ENCODE data around the gene AXDND1. TPM values are rescaled to one million over a fixed set of nuclear protein-coding genes. Genes with fewer than 3 reads are reported as not detected.

The AXDND1 gene
- total RNA-seq, 4 donors from 2014 or later, result 0.39 TPM; not detected in 3

DNA sequence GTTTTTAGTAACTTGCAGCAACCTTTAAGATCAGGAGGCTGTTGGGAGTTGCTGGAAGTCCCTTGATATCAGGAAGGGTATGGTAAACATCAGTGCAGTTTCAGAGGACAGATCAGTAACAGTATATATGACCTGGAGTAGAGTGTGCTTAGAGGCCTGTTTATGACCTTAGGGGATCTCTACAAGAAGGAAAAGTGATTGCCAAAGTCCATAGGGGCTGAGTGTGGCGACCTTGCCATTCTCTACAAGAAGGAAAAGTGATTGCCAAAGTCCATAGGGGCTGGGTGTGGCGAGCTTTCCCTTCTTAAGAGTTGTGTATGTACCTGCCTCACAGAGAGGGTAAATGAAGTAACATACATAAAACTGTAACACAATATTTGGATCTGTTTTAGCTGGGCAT lies 28.5 kb upstream of the AXDND1 start:
- H3K4me3 ChIP-seq (ENCODE audit: low read depth, poor library complexity, severe bottlenecking), result no peak overlapping the region
- TF ChIP-seq, protein P1, sequence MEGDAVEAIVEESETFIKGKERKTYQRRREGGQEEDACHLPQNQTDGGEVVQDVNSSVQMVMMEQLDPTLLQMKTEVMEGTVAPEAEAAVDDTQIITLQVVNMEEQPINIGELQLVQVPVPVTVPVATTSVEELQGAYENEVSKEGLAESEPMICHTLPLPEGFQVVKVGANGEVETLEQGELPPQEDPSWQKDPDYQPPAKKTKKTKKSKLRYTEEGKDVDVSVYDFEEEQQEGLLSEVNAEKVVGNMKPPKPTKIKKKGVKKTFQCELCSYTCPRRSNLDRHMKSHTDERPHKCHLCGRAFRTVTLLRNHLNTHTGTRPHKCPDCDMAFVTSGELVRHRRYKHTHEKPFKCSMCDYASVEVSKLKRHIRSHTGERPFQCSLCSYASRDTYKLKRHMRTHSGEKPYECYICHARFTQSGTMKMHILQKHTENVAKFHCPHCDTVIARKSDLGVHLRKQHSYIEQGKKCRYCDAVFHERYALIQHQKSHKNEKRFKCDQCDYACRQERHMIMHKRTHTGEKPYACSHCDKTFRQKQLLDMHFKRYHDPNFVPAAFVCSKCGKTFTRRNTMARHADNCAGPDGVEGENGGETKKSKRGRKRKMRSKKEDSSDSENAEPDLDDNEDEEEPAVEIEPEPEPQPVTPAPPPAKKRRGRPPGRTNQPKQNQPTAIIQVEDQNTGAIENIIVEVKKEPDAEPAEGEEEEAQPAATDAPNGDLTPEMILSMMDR (IDR thresholded peaks at IDR 0.05), result no peak
- TF ChIP-seq POLR2A (IDR thresholded peaks at IDR 0.05), result no peak
- WGBS, 2 donors, result 89 to 97% methylated on average over 2 of the region's 2 CpGs
- no peak for DNase-seq (ENCODE audit: low spot score in 2 of 2)
- intact Hi-C loops (cut with DNase I; ENCODE audit: low total_unique reads), result no loop called here

DNA sequence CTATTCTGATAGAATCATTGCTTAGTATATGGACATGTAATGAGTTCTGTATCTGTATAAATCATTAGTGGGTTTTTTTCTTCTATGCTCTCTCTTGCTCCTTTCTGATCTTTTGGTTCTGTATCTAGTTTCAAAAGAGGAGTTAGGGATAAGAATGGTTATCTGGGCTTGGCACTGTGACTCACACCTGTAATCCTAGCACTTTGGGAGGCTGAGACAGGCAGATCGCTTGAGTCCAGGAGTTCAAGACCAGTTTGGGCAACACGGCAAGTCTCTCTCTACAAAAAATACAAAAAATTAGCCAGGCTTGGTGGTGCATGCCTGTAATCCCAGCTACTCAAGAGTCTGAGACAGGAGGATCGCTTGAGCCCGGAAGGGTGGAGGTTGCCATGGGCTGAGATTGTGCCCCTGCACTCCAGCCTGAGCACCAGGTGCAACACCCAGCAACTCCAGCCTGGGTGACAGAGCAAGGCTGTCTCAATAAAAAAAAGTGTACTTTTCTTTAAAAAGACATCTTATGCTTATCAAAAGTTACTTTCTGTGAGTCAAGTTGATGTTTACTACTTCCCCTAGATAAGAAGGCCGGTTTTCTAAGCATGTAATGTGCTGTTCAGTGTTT lies 27.7 kb upstream of the AXDND1 start:
- intact Hi-C loops (cut with DNase I; ENCODE audit: low total_unique reads), result no loop called here
- DNase-seq (ENCODE audit: low spot score in 2 of 2), result no peak
- 92 to 93% methylated on average over 5 of the region's 5 CpGs for WGBS, 2 donors
- TF ChIP-seq POLR2A (IDR thresholded peaks at IDR 0.05), result no peak
- TF ChIP-seq, protein P1 (IDR thresholded peaks at IDR 0.05), result no peak
- H3K4me3 ChIP-seq (ENCODE audit: low read depth, poor library complexity, severe bottlenecking), result no peak overlapping the region

DNA sequence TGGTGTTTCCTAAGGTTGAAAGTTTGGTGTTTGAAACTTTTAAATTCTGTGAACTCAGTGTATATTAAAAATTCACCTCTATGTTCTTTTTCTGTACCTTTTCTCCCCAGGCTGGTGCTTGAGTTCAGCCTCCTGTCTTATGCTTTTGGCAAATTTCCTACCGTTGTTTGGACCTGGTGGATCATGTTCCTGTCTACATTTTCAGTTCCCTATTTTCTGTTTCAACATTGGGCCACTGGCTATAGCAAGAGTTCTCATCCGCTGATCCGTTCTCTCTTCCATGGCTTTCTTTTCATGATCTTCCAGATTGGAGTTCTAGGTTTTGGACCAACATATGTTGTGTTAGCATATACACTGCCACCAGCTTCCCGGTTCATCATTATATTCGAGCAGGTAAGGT lies 24.9 kb upstream of the AXDND1 start:
- intact Hi-C loops (cut with DNase I; ENCODE audit: low total_unique reads), result no loop called here
- TF ChIP-seq, protein P1 (IDR thresholded peaks at IDR 0.05), result no peak
- no peak for TF ChIP-seq POLR2A (IDR thresholded peaks at IDR 0.05)
- DNase-seq (ENCODE audit: low spot score in 2 of 2), result no peak
- no peak overlapping the region for H3K4me3 ChIP-seq (ENCODE audit: low read depth, poor library complexity, severe bottlenecking)
- 85 to 88% methylated on average over 5 of the region's 5 CpGs for WGBS, 2 donors

DNA sequence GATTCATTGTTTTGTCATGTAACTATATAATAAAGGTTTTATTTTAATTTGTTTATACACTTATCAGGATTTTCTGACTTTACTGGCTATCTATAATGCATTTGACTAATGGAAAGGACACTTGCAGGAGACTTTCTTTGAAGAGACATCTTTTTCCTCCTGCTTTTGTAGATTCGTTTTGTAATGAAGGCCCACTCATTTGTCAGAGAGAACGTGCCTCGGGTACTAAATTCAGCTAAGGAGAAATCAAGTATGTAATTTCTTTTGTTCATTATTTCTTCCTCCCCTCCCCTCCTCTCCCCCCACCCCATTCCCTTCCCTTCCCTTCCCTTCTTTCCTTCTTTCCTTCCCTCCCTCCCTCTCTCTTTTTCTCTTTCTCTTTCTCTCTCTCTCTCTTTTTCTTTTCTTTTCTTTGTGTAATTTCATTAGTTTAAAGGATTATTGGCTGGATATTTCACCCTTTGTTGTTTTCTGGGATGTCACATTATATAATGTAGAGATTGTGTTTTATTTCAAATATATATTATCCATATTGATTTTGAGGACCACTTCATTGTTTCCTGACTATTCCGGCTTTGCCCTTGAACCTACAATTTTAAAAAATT lies 23.7 kb upstream of the AXDND1 start:
- WGBS, 2 donors, result 88 to 91% methylated on average over 4 of the region's 4 CpGs
- intact Hi-C loops (cut with DNase I; ENCODE audit: low total_unique reads), result no loop called here
- no peak for DNase-seq (ENCODE audit: low spot score in 2 of 2)
- TF ChIP-seq, protein P1 (IDR thresholded peaks at IDR 0.05), result no peak
- TF ChIP-seq POLR2A (IDR thresholded peaks at IDR 0.05), result no peak
- no peak overlapping the region for H3K4me3 ChIP-seq (ENCODE audit: low read depth, poor library complexity, severe bottlenecking)

DNA sequence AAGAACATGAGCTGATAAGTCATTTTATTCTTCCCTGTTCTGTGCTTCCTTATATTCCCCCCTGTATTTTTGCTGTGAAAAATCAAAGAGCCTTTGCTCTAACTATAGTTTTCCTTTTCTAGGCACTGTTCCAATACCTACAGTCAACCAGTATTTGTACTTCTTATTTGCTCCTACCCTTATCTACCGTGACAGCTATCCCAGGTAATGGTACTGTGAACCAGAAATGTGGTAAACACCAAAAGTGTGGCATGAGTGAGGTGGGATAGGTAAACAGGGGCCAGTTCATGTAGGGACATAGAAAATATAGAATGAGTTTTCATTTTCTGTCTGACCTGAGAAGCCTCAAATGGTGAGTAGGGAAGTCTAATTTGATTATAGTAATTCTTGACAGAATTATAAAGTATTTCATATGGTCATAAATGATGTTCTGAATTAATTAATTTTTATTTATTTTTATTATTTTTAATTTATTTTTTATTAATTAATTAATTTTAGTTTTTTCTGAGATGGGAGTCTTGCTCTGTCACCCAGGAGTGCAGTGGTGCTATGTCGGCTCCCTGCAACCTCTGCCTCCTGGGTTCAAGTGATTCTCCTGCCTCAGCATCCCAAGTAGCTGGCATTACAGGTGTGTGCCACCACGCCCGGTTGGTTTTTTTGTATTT lies 22.9 kb upstream of the AXDND1 start:
- H3K4me3 ChIP-seq (ENCODE audit: low read depth, poor library complexity, severe bottlenecking), result no peak overlapping the region
- intact Hi-C loops (cut with DNase I; ENCODE audit: low total_unique reads), result no loop called here
- no peak for DNase-seq (ENCODE audit: low spot score in 2 of 2)
- WGBS, 2 donors, result 93 to 94% methylated on average over 4 of the region's 4 CpGs
- TF ChIP-seq POLR2A (IDR thresholded peaks at IDR 0.05), result no peak
- TF ChIP-seq, protein P1 (IDR thresholded peaks at IDR 0.05), result no peak
